ENCODE results near the gene ATRIP.

The ATRIP gene

DNA sequence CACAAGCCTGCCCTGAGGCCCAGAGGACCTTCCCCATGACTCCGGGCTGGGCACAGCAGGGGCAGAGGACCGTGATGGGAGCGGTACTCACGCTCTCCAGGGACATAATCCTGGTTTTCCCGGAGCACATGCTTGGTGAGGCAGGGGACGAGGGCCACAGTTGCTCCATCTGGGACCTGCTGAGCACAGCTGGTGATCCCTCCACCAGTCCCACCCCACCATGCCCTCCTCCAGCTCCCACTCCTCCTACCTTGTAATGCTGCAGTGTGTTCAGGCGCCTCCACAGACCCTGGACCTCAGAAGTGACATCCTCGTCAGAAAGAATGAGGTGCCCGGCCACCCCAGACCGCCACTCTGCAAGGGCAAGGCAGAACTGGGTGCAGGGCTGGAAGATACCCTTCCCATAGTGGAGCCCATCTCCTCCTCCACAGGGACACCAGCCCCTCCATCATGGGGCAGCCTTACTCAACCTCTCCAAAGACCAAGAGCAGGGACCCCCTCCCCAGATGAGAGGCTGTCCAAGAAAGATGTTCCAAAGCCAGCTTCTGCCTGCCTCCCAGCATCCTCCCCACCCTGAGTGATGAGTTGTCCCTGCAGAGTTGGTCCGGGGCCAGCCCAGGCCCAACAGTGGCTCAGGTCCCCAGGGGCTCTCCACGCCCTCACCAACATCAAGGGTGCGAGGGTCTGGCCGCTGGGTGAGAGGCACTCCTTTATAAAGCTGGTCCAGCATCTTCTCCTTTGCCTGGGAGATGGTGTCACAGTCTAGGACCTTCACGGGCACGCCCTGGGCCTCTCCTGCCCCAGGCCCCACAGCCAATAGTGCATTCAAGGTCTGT is 36.1 kb upstream of the ATRIP start:
- no peak for DNase-seq

DNA sequence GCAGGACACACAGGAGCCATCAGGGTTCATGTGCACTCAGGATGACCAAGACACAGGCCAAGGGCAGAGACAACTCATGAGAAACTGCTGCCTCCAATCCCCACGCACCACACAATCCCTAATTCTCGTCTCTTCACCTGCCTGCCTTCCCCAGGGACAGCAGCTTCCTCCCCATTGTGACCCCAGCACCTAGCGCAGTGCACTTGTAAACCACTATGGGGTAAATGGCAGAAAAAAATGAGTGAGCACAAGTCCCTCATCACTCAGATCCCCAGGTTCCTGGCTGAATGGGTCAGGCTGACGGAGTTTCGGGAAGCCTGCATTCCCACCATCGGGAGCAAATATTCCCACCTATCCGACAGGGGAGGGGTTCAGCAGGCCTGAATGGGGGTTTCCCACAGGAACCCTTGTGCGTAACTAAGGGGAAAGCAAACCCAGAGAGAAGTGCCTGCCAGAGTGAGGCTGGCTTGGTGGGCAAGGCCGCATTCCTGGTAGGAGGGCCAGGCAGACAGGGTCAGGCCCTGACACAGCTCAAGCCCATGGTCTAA is 35.4 kb upstream of the ATRIP start:
- DNase-seq, result no peak

DNA sequence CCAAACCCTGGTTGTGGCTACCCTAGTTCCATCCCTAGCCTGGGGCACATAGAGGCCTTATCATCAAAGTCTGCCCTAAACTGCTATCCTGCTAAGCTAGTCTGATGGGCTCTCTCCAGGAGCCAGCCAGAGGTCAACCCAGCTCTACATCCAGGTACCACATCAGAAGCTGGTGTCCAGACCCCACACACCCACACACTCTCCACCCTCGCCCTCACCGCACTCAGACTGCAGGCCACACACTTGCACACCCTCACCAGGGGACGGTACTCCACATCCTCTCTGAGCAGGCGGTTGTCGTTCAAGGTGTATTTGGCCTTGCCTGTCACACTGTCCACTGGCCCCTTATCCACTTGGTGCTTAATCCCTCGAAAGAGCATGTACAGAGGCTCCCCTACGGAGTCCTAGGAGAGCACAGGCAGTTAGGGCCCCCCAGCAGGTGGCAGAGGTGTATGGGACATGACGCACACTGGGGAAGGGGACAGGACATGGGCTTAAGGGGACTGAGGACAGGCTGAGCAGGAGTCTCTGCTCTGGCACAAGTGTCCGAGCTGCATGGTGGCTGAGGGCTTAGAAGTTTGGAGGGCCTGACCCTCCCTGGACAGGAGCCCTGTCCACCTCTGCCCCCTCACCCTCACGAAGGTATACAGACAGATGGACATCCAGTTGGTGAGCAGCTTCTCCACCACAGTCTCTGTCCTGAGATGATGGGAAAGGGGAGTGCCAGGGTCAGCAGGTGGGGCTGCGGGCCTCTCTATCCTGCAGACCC is 34.7 kb upstream of the ATRIP start:
- no peak for DNase-seq

DNA sequence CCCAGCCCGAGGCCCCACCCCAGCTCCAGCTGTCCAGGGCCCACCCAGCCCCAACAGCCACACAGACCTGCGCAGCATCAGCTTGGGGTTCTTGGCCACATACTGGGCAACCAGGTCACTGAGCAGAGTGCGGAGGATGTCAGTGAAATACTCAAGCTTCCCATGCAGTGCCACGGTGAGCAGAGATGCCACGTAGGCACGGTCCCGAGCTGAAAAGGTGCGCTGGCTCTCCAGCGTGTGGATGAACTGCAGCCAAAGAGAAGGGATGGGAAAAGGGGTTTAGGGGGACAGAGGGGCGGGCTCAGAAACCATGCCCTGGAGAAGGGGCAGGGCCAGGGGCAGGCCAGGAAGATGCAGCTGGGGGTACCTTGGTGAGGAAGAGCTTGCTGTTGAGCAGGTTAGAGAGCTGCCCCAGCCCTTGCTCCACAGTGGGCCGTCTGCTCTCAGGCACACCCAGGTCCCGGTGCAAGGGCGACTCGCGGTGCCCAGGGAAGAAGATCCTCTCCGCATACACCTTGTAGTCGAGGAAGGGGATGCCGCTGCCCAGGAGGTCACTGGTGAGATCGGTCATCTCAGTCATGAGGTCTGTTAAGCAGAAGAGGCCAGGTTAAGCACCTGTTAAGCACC is 34.0 kb upstream of the ATRIP start:
- DNase-seq, result no peak

GRCh38 chr3:48413086-48413485 is 33.5 kb upstream of the ATRIP start:
- DNase-seq, result no peak

- no peak for DNase-seq
These were observed 32.9 kb upstream of the ATRIP start for GRCh38 chr3:48413611-48414010.

GRCh38 chr3:48414376-48415250 is 31.9 kb upstream of the ATRIP start:
- no peak for DNase-seq

DNA sequence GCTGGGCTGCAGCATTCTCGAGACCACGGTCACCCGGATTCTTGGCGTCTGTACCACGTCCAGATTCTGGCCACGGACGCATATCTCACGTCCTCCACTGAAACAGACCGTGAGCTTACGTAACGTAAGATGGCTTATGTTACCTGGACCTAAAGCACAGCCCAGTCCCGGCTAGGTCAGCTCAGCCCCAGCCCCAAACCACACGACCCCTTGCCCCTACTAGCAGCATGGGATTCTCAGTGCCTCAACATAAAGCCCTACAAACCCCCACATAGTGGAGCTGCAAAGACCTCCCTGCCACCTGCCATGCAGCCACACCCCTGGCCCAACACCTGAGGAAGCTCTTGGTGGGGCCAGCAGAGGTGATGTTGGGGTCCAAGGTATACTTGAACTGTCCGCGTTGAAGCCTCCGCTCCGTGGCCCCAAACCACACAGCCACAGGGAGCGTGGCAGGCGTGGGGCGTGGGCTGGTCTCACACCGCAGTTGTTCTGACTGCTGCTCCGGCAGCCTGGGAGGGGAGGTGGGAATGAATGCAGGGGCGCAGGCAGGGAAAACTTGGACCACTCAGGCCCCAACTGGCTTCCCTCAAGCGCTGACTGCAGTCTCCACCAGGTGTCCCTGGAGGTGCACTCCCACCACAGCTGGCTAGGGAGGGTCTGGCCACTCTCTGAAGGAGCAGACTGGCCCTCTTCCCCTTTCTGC is 31.1 kb upstream of the ATRIP start:
- DNase-seq, result no peak

- no peak for DNase-seq
These were observed 30.4 kb upstream of the ATRIP start for GRCh38 chr3:48416091-48416505.

DNA sequence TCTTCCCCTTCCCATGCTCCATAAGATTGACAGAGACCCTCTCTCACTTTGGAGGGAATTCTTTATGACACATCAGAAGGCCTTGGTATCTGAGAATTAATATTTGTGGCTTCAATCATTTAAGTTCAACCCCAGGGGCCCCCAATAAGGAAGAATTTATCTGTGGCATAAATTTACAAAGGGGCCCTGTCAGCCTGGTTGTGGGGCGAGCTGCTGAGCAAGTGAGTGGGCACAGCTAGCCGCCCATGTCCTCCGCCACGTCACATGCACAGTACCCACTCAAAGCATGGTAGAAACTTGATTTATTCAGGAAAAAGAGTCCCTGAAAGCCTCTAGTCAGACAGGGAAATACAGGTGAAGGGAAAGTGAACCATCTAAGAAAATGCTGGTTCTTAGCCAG is 30.0 kb upstream of the ATRIP start:
- DNase-seq, result no peak

DNA sequence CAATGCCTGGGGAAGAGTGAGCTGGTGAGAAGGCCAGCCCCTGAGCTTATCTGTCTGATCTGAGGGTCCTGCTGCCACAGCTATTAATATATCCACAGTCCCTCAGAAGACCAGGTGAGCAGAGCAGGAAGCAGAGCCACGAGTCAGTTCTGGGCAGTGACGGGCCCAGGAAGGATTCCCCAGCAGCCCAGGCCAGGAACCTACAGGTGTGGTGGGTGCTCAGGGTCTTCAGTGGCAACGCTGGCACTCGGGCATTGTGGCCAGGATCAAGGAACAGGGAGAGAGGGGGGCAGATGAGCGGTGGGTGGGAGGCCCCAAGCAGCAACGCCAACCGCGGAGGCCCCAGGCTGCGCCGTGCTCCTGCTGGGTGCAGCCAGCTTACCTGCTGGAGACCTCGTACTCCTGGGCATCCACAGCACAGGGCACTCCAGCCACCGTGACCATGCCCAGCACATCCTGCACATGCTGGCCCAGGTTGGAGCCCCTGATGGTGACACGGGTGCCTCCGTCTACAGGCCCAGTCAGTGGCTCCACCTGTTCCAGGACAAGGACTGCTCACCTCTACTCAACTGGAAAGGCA is 28.9 kb upstream of the ATRIP start:
- no peak for DNase-seq

DNA sequence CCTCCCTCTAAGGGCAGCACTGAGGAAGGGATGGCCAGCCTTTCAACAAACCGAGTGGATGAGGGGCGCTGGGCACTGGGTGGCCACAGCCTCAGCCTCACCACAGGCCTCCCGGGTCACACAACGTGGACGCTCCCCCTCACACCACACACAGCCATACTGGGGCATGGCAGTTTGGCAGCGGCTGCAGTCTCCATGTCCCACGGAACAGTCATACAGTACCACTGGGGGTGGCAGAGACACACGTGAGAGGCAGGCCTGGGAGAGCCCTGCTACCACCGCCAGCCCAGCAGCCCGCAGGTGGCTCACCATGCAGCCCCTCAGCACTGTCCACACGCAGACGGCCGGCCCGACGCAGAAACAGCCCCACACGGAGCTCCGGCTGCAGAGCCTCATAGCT is 28.4 kb upstream of the ATRIP start:
- no peak for DNase-seq

DNA sequence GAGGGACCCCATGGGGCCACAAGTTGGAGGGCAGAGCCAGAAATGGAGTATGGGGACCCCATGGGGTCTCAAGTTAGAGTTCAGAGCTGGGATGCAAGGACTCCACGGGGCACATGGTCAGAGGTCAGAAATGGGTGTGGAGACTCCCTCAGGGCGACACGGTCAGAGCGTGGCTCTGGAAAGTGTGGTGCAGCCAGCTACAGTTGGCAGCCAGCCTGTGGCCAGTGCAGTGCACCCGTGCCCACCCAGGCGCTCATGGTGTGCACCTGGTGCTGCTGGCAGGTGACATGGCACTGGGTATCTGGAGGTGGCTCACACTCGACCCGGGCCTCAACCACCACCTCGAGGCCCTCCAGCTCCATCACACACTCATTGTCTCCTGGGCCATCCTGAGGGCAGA is 27.9 kb upstream of the ATRIP start:
- no peak for DNase-seq

- DNase-seq, result no peak
These were observed 27.4 kb upstream of the ATRIP start for GRCh38 chr3:48419149-48419548.

DNA sequence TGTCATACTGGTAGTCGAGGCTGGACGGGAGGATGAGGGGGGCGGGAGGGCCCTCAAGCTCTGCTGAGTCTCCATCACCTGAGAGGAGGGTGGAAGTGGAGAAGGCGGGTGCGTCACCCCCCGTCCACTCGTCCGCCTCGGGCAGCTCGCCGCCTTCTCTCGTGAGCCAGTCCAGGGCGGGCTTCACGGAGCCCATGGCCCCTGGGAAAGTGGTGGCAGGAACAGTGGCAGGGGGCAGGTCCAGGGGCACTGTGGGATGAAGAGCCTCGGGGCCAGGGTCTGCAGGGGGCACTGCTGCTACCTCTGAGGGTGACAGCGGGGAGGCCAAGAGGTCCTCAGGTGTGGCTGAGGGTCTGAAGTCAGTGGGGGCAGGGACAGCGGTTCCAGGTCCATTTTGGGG is 26.9 kb upstream of the ATRIP start:
- DNase-seq, result no peak

DNA sequence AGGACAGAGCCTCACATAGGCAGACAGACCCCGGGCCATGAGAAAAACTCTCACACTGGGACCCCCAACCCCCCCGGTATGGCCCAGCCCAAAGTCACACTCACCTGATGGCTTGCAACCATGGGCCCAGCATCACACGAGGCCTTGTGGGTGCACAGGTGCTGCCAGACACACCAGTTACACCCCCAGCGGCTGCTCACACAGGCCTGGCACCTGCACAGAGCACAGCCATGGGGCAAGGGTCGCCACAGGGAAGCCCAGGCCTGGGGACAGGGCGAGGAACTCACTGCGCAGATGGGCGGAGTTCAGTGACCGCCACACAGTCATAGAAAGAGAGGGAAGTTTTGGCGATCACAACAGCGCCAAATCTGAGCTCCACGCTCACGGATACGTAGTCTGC is 26.0 kb upstream of the ATRIP start:
- no peak for DNase-seq

DNA sequence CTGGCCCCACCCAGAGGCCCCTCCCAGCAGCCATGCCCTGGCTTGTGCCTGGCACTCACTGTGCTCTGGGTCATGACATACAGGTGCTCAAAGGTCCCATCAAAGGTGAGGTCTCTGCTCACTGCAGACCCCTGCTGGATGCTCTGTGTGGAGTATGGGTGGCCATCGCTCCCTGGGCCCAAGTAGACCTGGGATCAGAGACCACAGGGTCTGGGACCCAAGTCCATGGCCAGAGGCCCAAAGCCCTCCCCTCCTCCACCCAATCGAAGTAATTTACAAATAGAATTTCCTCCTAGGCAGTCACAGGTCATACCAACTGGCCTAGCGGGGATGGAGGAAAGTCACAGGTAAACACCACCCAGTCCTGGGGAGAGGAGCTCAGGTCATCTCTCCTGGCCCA is 24.3 kb upstream of the ATRIP start:
- no peak for DNase-seq

- no peak for DNase-seq
These were observed 23.9 kb upstream of the ATRIP start for GRCh38 chr3:48422681-48423080.

DNA sequence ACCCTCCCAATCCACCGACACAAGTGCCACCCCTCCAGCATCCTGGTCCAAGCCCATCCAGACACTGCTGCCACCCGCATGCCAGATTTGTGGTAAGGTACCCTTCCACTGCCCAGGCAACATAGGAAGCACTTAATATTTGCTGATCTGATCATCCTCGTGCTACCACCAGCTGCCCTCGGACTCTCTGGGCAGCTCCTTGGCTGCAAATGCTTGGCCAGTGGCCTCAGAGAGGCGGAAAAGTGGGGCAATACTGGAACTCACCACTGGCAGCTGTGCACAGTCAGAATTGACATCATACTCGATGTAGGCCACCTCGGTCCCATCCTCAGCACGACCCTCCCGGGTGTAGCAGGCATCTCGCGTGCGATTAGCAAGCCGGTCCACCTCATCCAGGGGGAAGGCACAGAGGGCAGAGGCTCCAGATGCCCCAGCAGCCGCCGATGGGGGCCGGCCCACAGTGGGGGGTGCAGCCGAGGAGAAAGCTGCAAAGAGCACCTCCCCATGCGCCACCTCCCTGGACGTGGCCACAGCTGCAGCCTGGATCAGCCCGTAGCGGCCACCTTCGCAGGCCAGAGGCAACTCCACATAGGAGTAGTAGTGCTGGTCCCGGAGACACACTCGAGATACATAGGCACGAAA is 23.2 kb upstream of the ATRIP start:
- no peak for DNase-seq

DNA sequence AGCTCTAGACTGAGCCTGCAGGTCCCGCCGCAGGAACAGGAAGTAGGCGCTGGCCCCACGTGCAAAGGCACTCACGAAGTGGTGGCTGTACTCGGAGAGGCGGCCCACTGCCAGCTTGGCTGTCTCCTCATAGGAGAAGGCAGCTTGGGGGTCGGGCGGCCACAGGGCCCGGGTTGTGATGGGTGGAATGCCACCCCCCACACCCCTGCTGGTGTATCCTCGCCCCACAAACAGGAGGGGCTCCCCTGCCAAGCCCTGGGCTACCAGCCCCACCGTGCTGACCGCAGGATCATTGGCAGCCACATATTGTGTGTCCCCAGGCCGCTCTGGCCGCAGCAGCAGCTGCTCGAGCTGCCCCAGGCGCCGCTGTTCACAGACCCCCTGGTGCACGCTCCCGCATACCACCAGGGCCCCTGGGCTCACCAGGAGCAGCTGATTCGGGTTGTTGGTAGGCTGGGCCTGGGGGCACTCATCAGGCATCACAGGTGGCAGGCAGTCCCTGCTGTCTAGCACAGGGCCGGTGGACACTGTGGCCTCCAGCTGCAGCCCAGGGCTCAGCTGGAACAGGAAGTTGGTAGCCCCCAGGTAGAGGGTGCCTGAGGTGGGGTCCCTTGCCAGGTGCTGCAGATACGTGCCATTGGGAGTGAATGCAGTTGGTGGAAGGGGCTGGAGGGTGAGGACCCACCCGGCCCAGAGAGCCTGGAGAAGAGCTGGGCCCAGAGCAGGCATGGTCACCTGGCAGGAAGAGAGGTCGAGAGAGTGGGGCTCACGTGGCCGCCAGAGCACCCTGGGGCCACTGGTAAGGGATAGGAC is 22.4 kb upstream of the ATRIP start:
- no peak for DNase-seq
